Measurements from ENCODE around the gene FILIP1. TPM values are rescaled to one million over a fixed set of nuclear protein-coding genes. Genes with fewer than 3 reads are reported as not detected.

FILIP1 gene
- total and polyA plus RNA-seq, 2 donors from 2014 or later: 0.80 to 4.6 TPM

DNA sequence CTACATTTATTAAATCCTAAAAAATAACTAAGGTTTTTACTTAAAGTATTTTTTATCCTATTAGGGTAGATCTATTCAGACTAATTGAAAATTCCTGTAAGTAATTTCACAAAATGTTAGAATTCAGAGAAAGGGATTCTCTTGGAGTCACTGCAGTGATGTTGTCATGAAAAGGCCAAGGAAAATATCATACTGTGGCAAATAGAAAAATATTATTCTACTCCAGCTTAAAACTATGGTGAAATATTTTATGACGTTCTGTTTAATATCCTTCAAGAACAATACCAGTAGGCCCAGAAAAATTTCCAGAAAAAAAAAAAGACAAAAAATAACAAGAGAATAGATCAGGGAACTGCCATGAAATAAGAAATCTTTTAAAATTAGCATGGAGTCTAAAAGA lies 73.6 kb downstream of the FILIP1 start:
- TF ChIP-seq, protein P1, sequence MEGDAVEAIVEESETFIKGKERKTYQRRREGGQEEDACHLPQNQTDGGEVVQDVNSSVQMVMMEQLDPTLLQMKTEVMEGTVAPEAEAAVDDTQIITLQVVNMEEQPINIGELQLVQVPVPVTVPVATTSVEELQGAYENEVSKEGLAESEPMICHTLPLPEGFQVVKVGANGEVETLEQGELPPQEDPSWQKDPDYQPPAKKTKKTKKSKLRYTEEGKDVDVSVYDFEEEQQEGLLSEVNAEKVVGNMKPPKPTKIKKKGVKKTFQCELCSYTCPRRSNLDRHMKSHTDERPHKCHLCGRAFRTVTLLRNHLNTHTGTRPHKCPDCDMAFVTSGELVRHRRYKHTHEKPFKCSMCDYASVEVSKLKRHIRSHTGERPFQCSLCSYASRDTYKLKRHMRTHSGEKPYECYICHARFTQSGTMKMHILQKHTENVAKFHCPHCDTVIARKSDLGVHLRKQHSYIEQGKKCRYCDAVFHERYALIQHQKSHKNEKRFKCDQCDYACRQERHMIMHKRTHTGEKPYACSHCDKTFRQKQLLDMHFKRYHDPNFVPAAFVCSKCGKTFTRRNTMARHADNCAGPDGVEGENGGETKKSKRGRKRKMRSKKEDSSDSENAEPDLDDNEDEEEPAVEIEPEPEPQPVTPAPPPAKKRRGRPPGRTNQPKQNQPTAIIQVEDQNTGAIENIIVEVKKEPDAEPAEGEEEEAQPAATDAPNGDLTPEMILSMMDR (IDR thresholded peaks at IDR 0.05; ENCODE audit: borderline replicate concordance, extremely low read depth, insufficient read depth): no peak
- intact Hi-C loops (cut with DNase I): no loop called here

DNA sequence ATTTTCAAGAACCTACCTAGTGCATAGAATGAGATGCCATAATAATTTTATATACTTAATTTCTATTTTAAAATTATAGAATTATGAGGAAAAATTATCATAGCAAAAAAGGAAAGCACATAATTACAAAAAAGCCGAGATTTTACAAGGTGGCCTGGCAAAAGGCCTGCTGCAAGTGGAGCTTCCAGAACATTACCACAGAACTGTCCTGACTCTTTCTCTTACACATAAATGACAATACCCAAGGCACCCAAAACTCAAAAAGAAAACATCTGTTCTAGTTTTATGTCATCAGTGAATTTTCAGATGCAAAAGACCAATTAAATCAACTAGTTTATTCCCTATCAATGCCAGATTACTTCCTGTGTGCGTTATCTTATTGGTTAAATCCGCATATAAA lies 74.2 kb downstream of the FILIP1 start:
- DNase-seq (no peak), FAIRE-seq (no peak)
- no peak overlapping the region for H3K27ac ChIP-seq (ENCODE audit: low read depth in 2 of 2, low read length in 2 of 2)
- peaks cover 0 to 6% (median 0%) of the 10 kb centered on the region in 3 donors for H3K4me1 ChIP-seq (ENCODE audit: control insufficient read depth in 2 of 3, insufficient read depth in 2 of 3, low read depth in 1 of 3, low read length in 3 of 3)
- no peaks in the 10 kb centered on the region for H3K36me3 ChIP-seq (ENCODE audit: control insufficient read depth in 2 of 3, insufficient read depth in 3 of 3, low read length in 3 of 3)
- no peaks in the 10 kb centered on the region for H3K27me3 ChIP-seq (ENCODE audit: control insufficient read depth, insufficient read depth, low read length)
- H3K9me3 ChIP-seq (ENCODE audit: control insufficient read depth in 2 of 3, insufficient read depth in 1 of 3, low read length in 3 of 3): no peaks in the 10 kb centered on the region
- TF ChIP-seq, protein P1 (IDR thresholded peaks at IDR 0.05; ENCODE audit: borderline replicate concordance, extremely low read depth, insufficient read depth): no peak
- no peak overlapping the region for H3K4me3 ChIP-seq (ENCODE audit: low read length in 3 of 3)
- intact Hi-C loops (cut with DNase I): no loop called here
- no peak overlapping the region for H3K9ac ChIP-seq (ENCODE audit: low read length in 3 of 3)

More for the DNA sequence above, 73.6 kb downstream of the FILIP1 start:
- FAIRE-seq (no peak), DNase-seq (no peak)
- Histone ChIP-seq H3K9ac (ENCODE audit: low read length in 3 of 3) (no peak overlapping the region), H3K9me3 (ENCODE audit: control insufficient read depth in 2 of 3, insufficient read depth in 1 of 3, low read length in 3 of 3) (no peaks in the 10 kb centered on the region), H3K36me3 (ENCODE audit: control insufficient read depth in 2 of 3, insufficient read depth in 3 of 3, low read length in 3 of 3) (no peaks in the 10 kb centered on the region), H3K27ac (ENCODE audit: low read depth in 2 of 2, low read length in 2 of 2) (no peak overlapping the region), H3K27me3 (ENCODE audit: control insufficient read depth, insufficient read depth, low read length) (no peaks in the 10 kb centered on the region), H3K4me3 (ENCODE audit: low read length in 3 of 3) (no peak overlapping the region), H3K4me1 (ENCODE audit: control insufficient read depth in 2 of 3, insufficient read depth in 2 of 3, low read depth in 1 of 3, low read length in 3 of 3) (peaks cover 0 to 6% (median 0%) of the 10 kb centered on the region in 3 donors)

DNA sequence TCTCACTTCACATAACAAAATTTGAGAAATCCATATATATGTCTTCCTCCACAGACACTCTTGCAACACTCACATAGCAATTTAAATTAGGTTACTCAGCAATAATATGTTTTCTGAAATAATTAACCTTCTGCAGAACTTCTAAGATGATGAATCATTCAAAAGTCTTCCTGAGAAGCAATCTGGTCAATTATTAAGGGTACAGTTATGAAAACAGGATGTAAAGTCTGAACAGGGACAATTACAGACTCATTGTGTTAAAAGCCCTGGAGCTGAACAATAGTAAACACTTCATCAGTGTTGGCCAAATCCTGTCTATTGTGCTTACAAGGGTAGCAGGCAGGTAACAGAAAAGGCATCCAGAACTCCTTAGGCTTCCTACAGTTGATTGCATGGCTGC lies 75.4 kb downstream of the FILIP1 start:
- Histone ChIP-seq H3K9me3 (ENCODE audit: control insufficient read depth in 2 of 3, insufficient read depth in 1 of 3, low read length in 3 of 3) (no peaks in the 10 kb centered on the region), H3K9ac (ENCODE audit: low read length in 3 of 3) (no peak overlapping the region), H3K27me3 (ENCODE audit: control insufficient read depth, insufficient read depth, low read length) (no peaks in the 10 kb centered on the region), H3K4me3 (ENCODE audit: low read length in 3 of 3) (no peak overlapping the region), H3K27ac (ENCODE audit: low read depth in 2 of 2, low read length in 2 of 2) (no peak overlapping the region), H3K36me3 (ENCODE audit: control insufficient read depth in 2 of 3, insufficient read depth in 3 of 3, low read length in 3 of 3) (no peaks in the 10 kb centered on the region), H3K4me1 (ENCODE audit: control insufficient read depth in 2 of 3, insufficient read depth in 2 of 3, low read depth in 1 of 3, low read length in 3 of 3) (peaks cover 0 to 6% (median 0%) of the 10 kb centered on the region in 3 donors)
- DNase-seq: peak in 1 of 5 donors; percentile 37
- FAIRE-seq: no peak
- TF ChIP-seq, protein P1 (IDR thresholded peaks at IDR 0.05; ENCODE audit: borderline replicate concordance, extremely low read depth, insufficient read depth): no peak
- intact Hi-C loops (cut with DNase I): no loop called here

GRCh38 chr6:75416443-75416842 lies 77.2 kb downstream of the FILIP1 start:
- no peak overlapping the region for H3K4me3 ChIP-seq (ENCODE audit: low read length in 3 of 3)
- H3K36me3 ChIP-seq (ENCODE audit: control insufficient read depth in 2 of 3, insufficient read depth in 3 of 3, low read length in 3 of 3): no peaks in the 10 kb centered on the region
- intact Hi-C loops (cut with DNase I): no loop called here
- no peak overlapping the region for H3K9ac ChIP-seq (ENCODE audit: low read length in 3 of 3)
- TF ChIP-seq, protein P1 (IDR thresholded peaks at IDR 0.05; ENCODE audit: borderline replicate concordance, extremely low read depth, insufficient read depth): no peak
- H3K27ac ChIP-seq (ENCODE audit: low read depth in 2 of 2, low read length in 2 of 2): no peak overlapping the region
- DNase-seq (no peak), FAIRE-seq (no peak)
- peaks cover 0 to 6% (median 0%) of the 10 kb centered on the region in 3 donors for H3K4me1 ChIP-seq (ENCODE audit: control insufficient read depth in 2 of 3, insufficient read depth in 2 of 3, low read depth in 1 of 3, low read length in 3 of 3)
- H3K27me3 ChIP-seq (ENCODE audit: control insufficient read depth, insufficient read depth, low read length): no peaks in the 10 kb centered on the region
- no peaks in the 10 kb centered on the region for H3K9me3 ChIP-seq (ENCODE audit: control insufficient read depth in 2 of 3, insufficient read depth in 1 of 3, low read length in 3 of 3)

All from kidney (tissue), 14 donors.